ENCODE data around the gene NDUFS4. TPM values are rescaled to one million over a fixed set of nuclear protein-coding genes. Genes with fewer than 3 reads are reported as not detected.
"Not testable (repeated sequence)": the region's sequence is repeated elsewhere in the genome, so short reads cannot be mapped to it uniquely, and the experiment has no call there.

The NDUFS4 gene
- total RNA-seq, 1 donor from 2014 or later: 3.0 TPM

DNA sequence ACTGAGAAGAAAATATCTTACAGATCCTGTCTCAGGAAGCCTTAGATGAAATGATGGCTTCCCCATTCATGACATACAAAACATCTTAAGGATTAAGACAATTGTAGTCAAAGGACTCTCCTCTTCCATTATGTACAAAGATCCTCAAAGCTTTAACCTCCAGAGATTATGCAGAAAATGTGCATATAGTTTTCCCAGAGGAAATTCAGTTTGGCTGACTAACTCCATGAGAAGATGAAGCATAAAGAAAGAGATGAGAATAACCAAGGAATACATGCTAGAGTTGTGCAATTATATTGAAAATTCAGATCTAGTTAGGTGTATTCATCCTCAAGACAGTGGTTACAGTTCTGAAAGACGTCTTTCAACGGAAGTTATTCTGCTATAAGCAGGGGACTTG, 18.6 kb upstream of the NDUFS4 start:
- intact Hi-C loops (cut with DNase I): no loop called here
- Histone ChIP-seq H3K9me3 (no peaks in the 10 kb centered on the region), H3K27ac (no peak overlapping the region), H3K4me3 (no peak overlapping the region), H3K4me1 (no peaks in the 10 kb centered on the region), H3K36me3 (no peaks in the 10 kb centered on the region), H3K27me3 (no peaks in the 10 kb centered on the region)
- TF ChIP-seq, protein P1, sequence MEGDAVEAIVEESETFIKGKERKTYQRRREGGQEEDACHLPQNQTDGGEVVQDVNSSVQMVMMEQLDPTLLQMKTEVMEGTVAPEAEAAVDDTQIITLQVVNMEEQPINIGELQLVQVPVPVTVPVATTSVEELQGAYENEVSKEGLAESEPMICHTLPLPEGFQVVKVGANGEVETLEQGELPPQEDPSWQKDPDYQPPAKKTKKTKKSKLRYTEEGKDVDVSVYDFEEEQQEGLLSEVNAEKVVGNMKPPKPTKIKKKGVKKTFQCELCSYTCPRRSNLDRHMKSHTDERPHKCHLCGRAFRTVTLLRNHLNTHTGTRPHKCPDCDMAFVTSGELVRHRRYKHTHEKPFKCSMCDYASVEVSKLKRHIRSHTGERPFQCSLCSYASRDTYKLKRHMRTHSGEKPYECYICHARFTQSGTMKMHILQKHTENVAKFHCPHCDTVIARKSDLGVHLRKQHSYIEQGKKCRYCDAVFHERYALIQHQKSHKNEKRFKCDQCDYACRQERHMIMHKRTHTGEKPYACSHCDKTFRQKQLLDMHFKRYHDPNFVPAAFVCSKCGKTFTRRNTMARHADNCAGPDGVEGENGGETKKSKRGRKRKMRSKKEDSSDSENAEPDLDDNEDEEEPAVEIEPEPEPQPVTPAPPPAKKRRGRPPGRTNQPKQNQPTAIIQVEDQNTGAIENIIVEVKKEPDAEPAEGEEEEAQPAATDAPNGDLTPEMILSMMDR (IDR thresholded peaks at IDR 0.05): no peak
- DNase-seq (ENCODE audit: low spot score in 2 of 2): no peak

DNA sequence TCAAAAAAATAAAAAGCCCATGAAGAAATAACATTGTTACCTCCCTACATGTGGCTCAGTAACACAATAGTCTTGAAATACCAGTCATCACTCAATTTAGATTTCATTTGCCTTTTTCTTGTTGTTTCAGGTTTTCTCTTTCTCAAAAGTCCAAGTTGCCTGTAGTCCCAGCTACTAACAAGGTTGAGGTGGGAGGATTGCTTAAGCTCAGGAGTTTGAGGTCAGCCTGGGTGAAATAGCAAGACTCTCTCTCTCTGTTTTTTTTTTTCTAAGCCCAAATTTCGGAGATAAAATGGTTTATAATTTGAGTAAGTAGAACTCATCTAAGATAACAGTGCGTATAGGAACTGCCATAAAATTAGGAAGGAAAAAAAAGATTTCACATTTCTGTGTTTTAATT, 17.5 kb upstream of the NDUFS4 start:
- Histone ChIP-seq H3K27me3 (no peaks in the 10 kb centered on the region), H3K27ac (no peak overlapping the region), H3K4me1 (no peaks in the 10 kb centered on the region), H3K36me3 (no peaks in the 10 kb centered on the region), H3K9me3 (no peaks in the 10 kb centered on the region), H3K4me3 (no peak overlapping the region)
- DNase-seq (ENCODE audit: low spot score in 2 of 2): no peak
- TF ChIP-seq, protein P1 (IDR thresholded peaks at IDR 0.05): no peak
- intact Hi-C loops (cut with DNase I): no loop called here

DNA sequence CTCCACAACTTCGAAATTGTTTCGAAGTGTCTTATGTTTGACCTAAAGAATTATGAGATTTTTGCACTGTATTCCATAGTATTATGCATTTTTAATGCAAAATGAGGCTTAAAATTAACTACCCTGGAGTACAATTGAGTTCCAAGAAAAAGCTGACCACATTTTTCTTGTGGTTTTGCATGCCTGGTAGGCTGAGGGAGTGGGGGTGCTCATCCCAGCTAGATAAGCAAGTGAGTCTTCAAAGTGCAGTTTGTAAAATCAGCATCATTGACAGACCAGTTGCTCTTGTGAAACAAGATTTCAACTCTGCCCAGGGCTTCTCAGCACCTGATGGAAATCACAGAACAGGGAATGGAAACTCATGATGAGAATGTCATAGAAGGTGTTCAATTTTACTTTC, 17.0 kb upstream of the NDUFS4 start:
- H3K27me3 ChIP-seq: no peaks in the 10 kb centered on the region
- no peaks in the 10 kb centered on the region for H3K9me3 ChIP-seq
- DNase-seq (ENCODE audit: low spot score in 2 of 2): no peak
- no peak overlapping the region for H3K27ac ChIP-seq
- no peaks in the 10 kb centered on the region for H3K4me1 ChIP-seq
- no peak overlapping the region for H3K4me3 ChIP-seq
- no peaks in the 10 kb centered on the region for H3K36me3 ChIP-seq
- intact Hi-C loops (cut with DNase I): no loop called here
- TF ChIP-seq, protein P1 (IDR thresholded peaks at IDR 0.05): no peak

DNA sequence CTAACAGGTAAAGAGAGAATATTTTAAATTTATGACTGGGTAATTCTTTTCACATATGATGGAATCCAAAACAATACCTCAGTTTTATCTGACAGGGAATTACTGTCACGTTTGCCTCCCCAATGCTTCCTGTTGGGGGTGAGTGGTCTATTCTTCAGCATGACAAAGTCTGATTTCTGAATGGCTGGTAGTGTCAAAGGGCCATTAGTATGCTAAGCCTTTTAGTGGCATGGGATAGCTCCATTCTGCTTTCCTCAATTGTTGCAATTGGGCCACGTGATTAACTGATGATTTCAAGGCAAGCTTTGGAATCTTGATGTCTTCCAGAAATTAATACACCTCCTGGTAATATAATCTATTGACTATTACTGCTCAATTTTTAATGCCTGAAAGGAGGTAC, 14.7 kb upstream of the NDUFS4 start:
- intact Hi-C loops (cut with DNase I): no loop called here
- no peaks in the 10 kb centered on the region for H3K27me3 ChIP-seq
- DNase-seq (ENCODE audit: low spot score in 2 of 2): no peak
- H3K36me3 ChIP-seq: no peaks in the 10 kb centered on the region
- no peaks in the 10 kb centered on the region for H3K4me1 ChIP-seq
- TF ChIP-seq, protein P1 (IDR thresholded peaks at IDR 0.05): no peak
- no peaks in the 10 kb centered on the region for H3K9me3 ChIP-seq
- H3K27ac ChIP-seq: no peak overlapping the region
- H3K4me3 ChIP-seq: no peak overlapping the region

DNA sequence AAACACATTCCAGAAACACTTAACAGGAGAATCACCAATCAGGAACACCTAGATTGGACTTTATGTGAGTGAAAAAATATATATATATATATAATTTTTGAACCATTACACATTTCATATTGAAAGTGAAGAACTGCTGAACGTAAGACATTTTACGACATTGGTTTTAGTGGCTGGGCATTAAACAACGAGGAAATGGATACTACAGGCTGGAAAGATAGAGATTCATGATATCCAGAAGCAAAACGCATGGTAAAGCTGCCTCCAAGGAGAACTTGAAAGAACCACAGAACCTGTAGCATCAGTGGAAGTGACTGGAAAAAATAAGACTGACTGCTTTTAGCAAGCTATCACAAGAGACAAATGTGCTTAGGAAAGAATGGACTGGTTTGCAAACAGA, 13.2 kb upstream of the NDUFS4 start:
- no peaks in the 10 kb centered on the region for H3K36me3 ChIP-seq
- H3K27ac ChIP-seq: no peak overlapping the region
- no peak overlapping the region for H3K4me3 ChIP-seq
- no peaks in the 10 kb centered on the region for H3K4me1 ChIP-seq
- TF ChIP-seq, protein P1 (IDR thresholded peaks at IDR 0.05): no peak
- H3K27me3 ChIP-seq: no peaks in the 10 kb centered on the region
- intact Hi-C loops (cut with DNase I): no loop called here
- H3K9me3 ChIP-seq: no peaks in the 10 kb centered on the region
- DNase-seq (ENCODE audit: low spot score in 2 of 2): no peak

DNA sequence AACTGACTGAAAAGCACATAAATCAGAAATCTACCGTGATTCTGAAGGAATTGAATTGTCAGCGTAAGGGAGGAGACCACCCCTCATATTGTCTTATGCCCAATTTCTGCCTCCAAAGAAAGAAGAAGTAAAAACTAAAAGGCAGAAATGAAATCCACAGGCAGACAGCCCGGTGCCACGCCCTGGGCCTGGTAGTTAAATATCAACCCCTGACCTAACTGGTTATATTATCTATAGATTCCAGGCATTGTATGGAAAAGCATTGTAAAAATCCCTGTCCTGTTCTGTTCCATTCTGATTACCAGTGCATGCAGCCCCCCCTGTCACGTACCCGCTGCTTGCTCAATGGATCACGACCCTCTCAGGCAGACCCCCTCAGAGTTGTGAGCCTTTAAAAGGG, 11.9 kb upstream of the NDUFS4 start:
- H3K27me3 ChIP-seq; H3K4me3 ChIP-seq; H3K36me3 ChIP-seq; DNase-seq (ENCODE audit: low spot score in 2 of 2); H3K4me1 ChIP-seq; H3K27ac ChIP-seq; intact Hi-C loops (cut with DNase I); H3K9me3 ChIP-seq: not testable (repeated sequence)
